HepG2 (cell line): ENCODE results near the gene PRKACA. TPM values are rescaled to one million over a fixed set of nuclear protein-coding genes. Genes with fewer than 3 reads are reported as not detected.

Source experiments
- ATF4 ChIP-seq, 2 experiments: fragments of 450-650 bp in 1 of 2; sonication (generic) in 1 of 2; formaldehyde crosslinking; IDR thresholded peaks; 2 replicates each; pipeline versions ENCODE4 v1.5.0 to v1.8.0; 2020 to 2022; ENCODE audit warnings: mild to moderate bottlenecking in 1 of 2, missing genetic modification reagents in 1 of 2
- FOXA1 ChIP-seq, 2 experiments: fragments of 450-650 bp in 1 of 2; sonication (generic) in 1 of 2; formaldehyde crosslinking in 1 of 2; IDR thresholded peaks; 2 replicates each; pipeline versions ENCODE4 v1.4.0 to v1.6.1; 2016 to 2020; ENCODE audit warnings: missing genetic modification reagents in 1 of 2
- GLI4 ChIP-seq: sonication (generic); formaldehyde crosslinking; IDR thresholded peaks from 2 replicates; pipeline ENCODE4 v1.5.1; 2020; ENCODE audit warnings: missing genetic modification reagents, mild to moderate bottlenecking, moderate library complexity, borderline replicate concordance
- HOXD1 ChIP-seq: sonication (generic); formaldehyde crosslinking; IDR thresholded peaks from 2 replicates; pipeline ENCODE4 v1.5.0; 2020; ENCODE audit warnings: missing genetic modification reagents
- JUNB ChIP-seq: sonication (generic); formaldehyde crosslinking; IDR thresholded peaks from 2 replicates; pipeline ENCODE4 v1.8.0; 2022; ENCODE audit warnings: missing genetic modification reagents, mild to moderate bottlenecking, borderline replicate concordance
- NCOA5 ChIP-seq: sonication (generic); formaldehyde crosslinking; IDR thresholded peaks from 2 replicates; pipeline ENCODE4 v1.4.0; 2020; ENCODE audit warnings: missing genetic modification reagents
- NR2C2 ChIP-seq: sonication (generic); formaldehyde crosslinking; IDR thresholded peaks from 2 replicates; pipeline ENCODE4 v1.4.0; 2020; ENCODE audit warnings: missing genetic modification reagents, mild to moderate bottlenecking, moderate library complexity, borderline replicate concordance
- RAD21 ChIP-seq: fragments of 450-650 bp; formaldehyde crosslinking; IDR thresholded peaks from 2 replicates; pipeline ENCODE4 v1.5.0; 2020; ENCODE audit warnings: mild to moderate bottlenecking
- THAP9 ChIP-seq: sonication (generic); formaldehyde crosslinking; IDR thresholded peaks from 2 replicates; pipeline ENCODE4; 2020; ENCODE audit warnings: missing genetic modification reagents, mild to moderate bottlenecking, borderline replicate concordance
- ZBTB25 ChIP-seq: IDR thresholded peaks from 2 replicates; pipeline ENCODE4 v1.6.1; 2018; ENCODE audit warnings: missing genetic modification reagents
- ZFAT ChIP-seq: sonication (generic); formaldehyde crosslinking; conservative IDR thresholded peaks from 2 replicates; pipeline ENCODE4 v1.8.1; 2023; ENCODE audit warnings: missing genetic modification reagents, inconsistent platforms
- ZFX ChIP-seq: sonication (generic); formaldehyde crosslinking; IDR thresholded peaks from 2 replicates; pipeline ENCODE4 v1.4.0; 2020; ENCODE audit warnings: mild to moderate bottlenecking, low read depth, missing genetic modification reagents, moderate library complexity
- ZFYVE20 ChIP-seq: sonication (generic); formaldehyde crosslinking; IDR thresholded peaks from 2 replicates; pipeline ENCODE4 v1.8.0; 2023; ENCODE audit warnings: low read depth, mild to moderate bottlenecking, moderate library complexity, missing genetic modification reagents, borderline replicate concordance
- ZNF143 ChIP-seq: sonication (generic); formaldehyde crosslinking; IDR thresholded peaks from 2 replicates; pipeline ENCODE4 v1.4.0; 2020; ENCODE audit warnings: missing genetic modification reagents
- ZNF362 ChIP-seq: sonication (generic); formaldehyde crosslinking; IDR thresholded peaks from 2 replicates; pipeline ENCODE4 v1.4.0; 2020; ENCODE audit warnings: missing genetic modification reagents, mild to moderate bottlenecking, borderline replicate concordance
- ZNF597 ChIP-seq: sonication (generic); formaldehyde crosslinking; IDR thresholded peaks from 2 replicates; pipeline ENCODE4 v1.5.0; 2020; ENCODE audit warnings: missing genetic modification reagents
- ZNF737 ChIP-seq: sonication (generic); formaldehyde crosslinking; IDR thresholded peaks from 2 replicates; pipeline ENCODE4 v1.5.0; 2020; ENCODE audit warnings: missing genetic modification reagents, mild to moderate bottlenecking, borderline replicate concordance
- polyA plus RNA-seq, 8 experiments: library from polyadenylated mRNA; depleted of rRNA in 3 of 8; stranded (reverse) in 7 of 8; unstranded in 1 of 8; fragments of >200 nt; fragmentation: Illumina TruSeq in 4 of 8; extraction: Trizol in 4 of 8; gene quantifications; 2 replicates each; pipeline versions ENCODE4 v1.2.1 to v1.2.3, GENCODE V29; 2011 to 2016; ENCODE audit warnings: low read depth in 4 of 8, missing spikeins in 1 of 8, mixed read lengths in 1 of 8; ENCODE audit not compliant: insufficient read depth in 1 of 8
- total RNA-seq, 5 experiments: library from RNA; depleted of rRNA; stranded (reverse); fragments of >200 nt; fragmentation: Illumina TruSeq; extraction: Trizol; gene quantifications; 2 replicates each; pipeline ENCODE4 v1.2.3, GENCODE V29; 2016; ENCODE audit warnings: low read depth in 1 of 5
- TF ChIP-seq, protein P1 (sequence below): sonication (generic); formaldehyde crosslinking; conservative IDR thresholded peaks from 2 replicates; pipeline ENCODE4 v1.8.0; 2022; ENCODE audit warnings: mild to moderate bottlenecking, moderate library complexity, missing genetic modification reagents

PRKACA gene
- total and polyA plus RNA-seq, 2 of the 13 experiments (the other 11 are each of a cell fraction or from before 2014, with no cell fraction given): 11.0 to 18.2 TPM

- TF ChIP-seq HOXD1 (CRISPR knock-in tag): 0 out of 2 replicates have a peak, but pooled peaks have one; percentile 1
- peak; percentile 99 for TF ChIP-seq NR2C2
- TF ChIP-seq ZBTB25: peak; percentile 96
- no peak for TF ChIP-seq ZNF597 (CRISPR knock-in tag)
- TF ChIP-seq ZNF143 (CRISPR knock-in tag): peak; percentile 96
- TF ChIP-seq NCOA5 (CRISPR knock-in tag): no peak
- TF ChIP-seq ZFAT (CRISPR knock-in tag): no peak
- TF ChIP-seq GLI4 (CRISPR knock-in tag): no peak
- peak in 1 of 2 experiments; percentile 74; a peak in 2 of 4 replicates for TF ChIP-seq ATF4 (CRISPR knock-in tag; IDR thresholded peaks at IDR 0.05)
- TF ChIP-seq ZFYVE20: no peak
- TF ChIP-seq ZFX (CRISPR knock-in tag): peak; percentile 91
- no peak for TF ChIP-seq FOXA1 (IDR thresholded peaks at IDR 0.05)
- peak; percentile 55 for TF ChIP-seq FOXA1 (CRISPR knock-in tag; IDR thresholded peaks at IDR 0.05)
- TF ChIP-seq, protein P1, sequence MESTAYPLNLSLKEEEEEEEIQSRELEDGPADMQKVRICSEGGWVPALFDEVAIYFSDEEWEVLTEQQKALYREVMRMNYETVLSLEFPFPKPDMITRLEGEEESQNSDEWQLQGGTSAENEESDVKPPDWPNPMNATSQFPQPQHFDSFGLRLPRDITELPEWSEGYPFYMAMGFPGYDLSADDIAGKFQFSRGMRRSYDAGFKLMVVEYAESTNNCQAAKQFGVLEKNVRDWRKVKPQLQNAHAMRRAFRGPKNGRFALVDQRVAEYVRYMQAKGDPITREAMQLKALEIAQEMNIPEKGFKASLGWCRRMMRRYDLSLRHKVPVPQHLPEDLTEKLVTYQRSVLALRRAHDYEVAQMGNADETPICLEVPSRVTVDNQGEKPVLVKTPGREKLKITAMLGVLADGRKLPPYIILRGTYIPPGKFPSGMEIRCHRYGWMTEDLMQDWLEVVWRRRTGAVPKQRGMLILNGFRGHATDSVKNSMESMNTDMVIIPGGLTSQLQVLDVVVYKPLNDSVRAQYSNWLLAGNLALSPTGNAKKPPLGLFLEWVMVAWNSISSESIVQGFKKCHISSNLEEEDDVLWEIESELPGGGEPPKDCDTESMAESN: peak; percentile 76; the same call in 1 of the 2 replicates
- TF ChIP-seq RAD21: peak; percentile 8; the same call in 1 of the 2 replicates
- no peak for TF ChIP-seq JUNB (CRISPR knock-in tag)
- TF ChIP-seq ZNF362: peak; percentile 85; the same call in 1 of the 2 replicates
- no peak for TF ChIP-seq ZNF737 (CRISPR knock-in tag)
- TF ChIP-seq THAP9 (CRISPR knock-in tag): peak; percentile 70; the same call in 1 of the 2 replicates
Measured at GRCh38 chr19:14080887-14081796, 36.4 kb downstream of the PRKACA start (continued).
